Type B pancreatic cell (in vitro differentiated cells): ENCODE data around the gene DNAH9. TPM values are rescaled to one million over a fixed set of nuclear protein-coding genes. Genes with fewer than 3 reads are reported as not detected.

ENCODE experiments used
- DNase-seq: peaks from one replicate; pipeline ENCODE4 v3.0.0; 2021; ENCODE audit warnings: mixed read lengths; ENCODE audit not compliant: unreplicated experiment; ENCODE audit errors: extremely low spot score
- H3K27ac Mint-ChIP-seq: 2 replicates; pipeline ENCODE4 v1.8.0; 2021; ENCODE audit warnings: mild to moderate bottlenecking, mixed read lengths
- H3K27me3 Mint-ChIP-seq: 2 replicates; pipeline ENCODE4 v1.8.0; 2021; ENCODE audit warnings: mixed read lengths
- H3K36me3 Mint-ChIP-seq: 2 replicates; pipeline ENCODE4 v1.8.0; 2021; ENCODE audit warnings: mixed read lengths
- H3K4me1 Mint-ChIP-seq: one replicate; pipeline ENCODE4 v1.8.0; 2021; ENCODE audit warnings: mixed read lengths; ENCODE audit not compliant: unreplicated experiment
- H3K4me3 Mint-ChIP-seq: 2 replicates; pipeline ENCODE4 v1.8.0; 2021; ENCODE audit warnings: mild to moderate bottlenecking, mixed read lengths
- H3K9me3 Mint-ChIP-seq: 2 replicates; pipeline ENCODE4 v1.8.0; 2021; ENCODE audit warnings: mixed read lengths
- total RNA-seq: library from RNA; stranded (reverse); gene quantifications from 2 replicates; pipeline ENCODE4 v1.2.1, GENCODE V29; 2021; ENCODE audit warnings: low replicate concordance
- TF ChIP-seq, protein P1 (sequence below): fragments of 200-600 bp; sonication (generic); conservative IDR thresholded peaks from 2 replicates; pipeline ENCODE4 v1.5.0; 2021; ENCODE audit warnings: antibody characterized with exemption, mild to moderate bottlenecking

DNAH9 gene
- total RNA-seq, 1 donor from 2014 or later: 6.2 TPM

GRCh38 chr17:11668618-11669017 lies 70.3 kb downstream of the DNAH9 start:
- Mint-ChIP-seq H3K4me3 (no peak overlapping the region), H3K4me1 (no peaks in the 10 kb centered on the region), H3K36me3 (no peaks in the 10 kb centered on the region), H3K27ac (no peak overlapping the region), H3K27me3 (no peaks in the 10 kb centered on the region), H3K9me3 (no peaks in the 10 kb centered on the region)
- TF ChIP-seq, protein P1, sequence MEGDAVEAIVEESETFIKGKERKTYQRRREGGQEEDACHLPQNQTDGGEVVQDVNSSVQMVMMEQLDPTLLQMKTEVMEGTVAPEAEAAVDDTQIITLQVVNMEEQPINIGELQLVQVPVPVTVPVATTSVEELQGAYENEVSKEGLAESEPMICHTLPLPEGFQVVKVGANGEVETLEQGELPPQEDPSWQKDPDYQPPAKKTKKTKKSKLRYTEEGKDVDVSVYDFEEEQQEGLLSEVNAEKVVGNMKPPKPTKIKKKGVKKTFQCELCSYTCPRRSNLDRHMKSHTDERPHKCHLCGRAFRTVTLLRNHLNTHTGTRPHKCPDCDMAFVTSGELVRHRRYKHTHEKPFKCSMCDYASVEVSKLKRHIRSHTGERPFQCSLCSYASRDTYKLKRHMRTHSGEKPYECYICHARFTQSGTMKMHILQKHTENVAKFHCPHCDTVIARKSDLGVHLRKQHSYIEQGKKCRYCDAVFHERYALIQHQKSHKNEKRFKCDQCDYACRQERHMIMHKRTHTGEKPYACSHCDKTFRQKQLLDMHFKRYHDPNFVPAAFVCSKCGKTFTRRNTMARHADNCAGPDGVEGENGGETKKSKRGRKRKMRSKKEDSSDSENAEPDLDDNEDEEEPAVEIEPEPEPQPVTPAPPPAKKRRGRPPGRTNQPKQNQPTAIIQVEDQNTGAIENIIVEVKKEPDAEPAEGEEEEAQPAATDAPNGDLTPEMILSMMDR: no peak
- no peak for DNase-seq

DNA sequence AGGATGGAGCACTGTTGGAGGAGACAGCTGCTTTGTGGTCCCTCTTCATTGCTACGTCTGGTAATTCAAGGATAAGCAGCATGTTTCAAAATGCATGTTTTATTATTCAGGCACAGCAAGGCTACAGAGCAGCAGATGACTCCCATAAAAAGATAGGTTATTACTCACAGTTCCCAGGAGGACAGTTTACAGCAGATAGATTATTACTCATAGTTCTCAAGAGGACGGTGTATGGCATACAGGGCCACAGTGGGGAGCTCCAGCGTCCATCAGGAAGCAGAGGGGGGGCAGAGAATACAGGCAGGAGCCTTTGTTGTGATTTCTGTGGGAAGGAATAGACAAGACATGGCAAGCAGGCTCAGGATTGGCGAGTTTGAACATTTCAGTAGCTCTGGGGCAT lies 72.9 kb downstream of the DNAH9 start:
- Mint-ChIP-seq H3K27me3 (no peaks in the 10 kb centered on the region), H3K4me3 (no peak overlapping the region), H3K27ac (no peak overlapping the region), H3K4me1 (no peaks in the 10 kb centered on the region), H3K9me3 (no peaks in the 10 kb centered on the region), H3K36me3 (no peaks in the 10 kb centered on the region)
- TF ChIP-seq, protein P1: no peak
- DNase-seq: no peak

DNA sequence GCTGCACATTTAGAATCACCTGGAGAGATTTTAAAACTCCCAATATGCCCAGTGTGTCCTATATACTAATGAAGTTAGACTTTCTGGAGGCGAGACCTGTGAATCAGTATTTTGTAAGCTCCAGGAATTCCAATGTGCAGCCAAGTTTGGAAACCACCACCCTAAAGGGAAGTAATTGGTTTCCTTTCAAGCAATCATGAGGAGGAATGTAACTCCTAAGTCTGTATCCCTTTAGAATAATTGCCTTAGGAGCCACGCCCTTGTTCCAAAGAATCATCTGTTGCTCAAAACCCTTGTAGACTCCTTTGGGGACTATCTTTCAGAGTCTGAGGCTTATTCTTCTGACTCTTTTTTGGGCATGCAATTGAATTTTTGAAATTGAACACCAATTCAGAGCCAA lies 84.4 kb downstream of the DNAH9 start:
- H3K36me3 Mint-ChIP-seq: no peaks in the 10 kb centered on the region
- H3K9me3 Mint-ChIP-seq: no peaks in the 10 kb centered on the region
- H3K4me3 Mint-ChIP-seq: no peak overlapping the region
- H3K27me3 Mint-ChIP-seq: no peaks in the 10 kb centered on the region
- no peak for DNase-seq
- H3K27ac Mint-ChIP-seq: no peak overlapping the region
- TF ChIP-seq, protein P1: no peak
- H3K4me1 Mint-ChIP-seq: no peaks in the 10 kb centered on the region

GRCh38 chr17:11690681-11691080 lies 92.4 kb downstream of the DNAH9 start:
- H3K27ac Mint-ChIP-seq: no peak overlapping the region
- no peaks in the 10 kb centered on the region for H3K36me3 Mint-ChIP-seq
- H3K4me3 Mint-ChIP-seq: no peak overlapping the region
- DNase-seq: no peak
- H3K4me1 Mint-ChIP-seq: no peaks in the 10 kb centered on the region
- no peaks in the 10 kb centered on the region for H3K9me3 Mint-ChIP-seq
- H3K27me3 Mint-ChIP-seq: no peaks in the 10 kb centered on the region
- TF ChIP-seq, protein P1: no peak

- DNase-seq: no peak
These were observed 94.4 kb downstream of the DNAH9 start for GRCh38 chr17:11692688-11693087.

More at GRCh38 chr17:11692688-11693087, 94.4 kb downstream of the DNAH9 start:
- Mint-ChIP-seq H3K27ac (no peak overlapping the region), H3K4me3 (no peak overlapping the region), H3K4me1 (no peaks in the 10 kb centered on the region), H3K9me3 (no peaks in the 10 kb centered on the region), H3K27me3 (no peaks in the 10 kb centered on the region), H3K36me3 (no peaks in the 10 kb centered on the region)
- TF ChIP-seq, protein P1: no peak
